Stimulated activated CD8-positive, alpha-beta memory T cell treated with anti-CD3 and anti-CD28 coated beads, Interleukin-7, amount 100 ng/mL, for 48 hours (primary cell): Measurements from ENCODE around the gene NCAPG.

Experiments used
- DNase-seq, 2 donors: peaks; one replicate each; pipeline ENCODE4 v3.0.0-alpha.2; 2020; ENCODE audit warnings: low read depth in 1 of 2; ENCODE audit errors: extremely low read depth in 1 of 2

The NCAPG gene, protein sequence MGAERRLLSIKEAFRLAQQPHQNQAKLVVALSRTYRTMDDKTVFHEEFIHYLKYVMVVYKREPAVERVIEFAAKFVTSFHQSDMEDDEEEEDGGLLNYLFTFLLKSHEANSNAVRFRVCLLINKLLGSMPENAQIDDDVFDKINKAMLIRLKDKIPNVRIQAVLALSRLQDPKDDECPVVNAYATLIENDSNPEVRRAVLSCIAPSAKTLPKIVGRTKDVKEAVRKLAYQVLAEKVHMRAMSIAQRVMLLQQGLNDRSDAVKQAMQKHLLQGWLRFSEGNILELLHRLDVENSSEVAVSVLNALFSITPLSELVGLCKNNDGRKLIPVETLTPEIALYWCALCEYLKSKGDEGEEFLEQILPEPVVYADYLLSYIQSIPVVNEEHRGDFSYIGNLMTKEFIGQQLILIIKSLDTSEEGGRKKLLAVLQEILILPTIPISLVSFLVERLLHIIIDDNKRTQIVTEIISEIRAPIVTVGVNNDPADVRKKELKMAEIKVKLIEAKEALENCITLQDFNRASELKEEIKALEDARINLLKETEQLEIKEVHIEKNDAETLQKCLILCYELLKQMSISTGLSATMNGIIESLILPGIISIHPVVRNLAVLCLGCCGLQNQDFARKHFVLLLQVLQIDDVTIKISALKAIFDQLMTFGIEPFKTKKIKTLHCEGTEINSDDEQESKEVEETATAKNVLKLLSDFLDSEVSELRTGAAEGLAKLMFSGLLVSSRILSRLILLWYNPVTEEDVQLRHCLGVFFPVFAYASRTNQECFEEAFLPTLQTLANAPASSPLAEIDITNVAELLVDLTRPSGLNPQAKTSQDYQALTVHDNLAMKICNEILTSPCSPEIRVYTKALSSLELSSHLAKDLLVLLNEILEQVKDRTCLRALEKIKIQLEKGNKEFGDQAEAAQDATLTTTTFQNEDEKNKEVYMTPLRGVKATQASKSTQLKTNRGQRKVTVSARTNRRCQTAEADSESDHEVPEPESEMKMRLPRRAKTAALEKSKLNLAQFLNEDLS

DNA sequence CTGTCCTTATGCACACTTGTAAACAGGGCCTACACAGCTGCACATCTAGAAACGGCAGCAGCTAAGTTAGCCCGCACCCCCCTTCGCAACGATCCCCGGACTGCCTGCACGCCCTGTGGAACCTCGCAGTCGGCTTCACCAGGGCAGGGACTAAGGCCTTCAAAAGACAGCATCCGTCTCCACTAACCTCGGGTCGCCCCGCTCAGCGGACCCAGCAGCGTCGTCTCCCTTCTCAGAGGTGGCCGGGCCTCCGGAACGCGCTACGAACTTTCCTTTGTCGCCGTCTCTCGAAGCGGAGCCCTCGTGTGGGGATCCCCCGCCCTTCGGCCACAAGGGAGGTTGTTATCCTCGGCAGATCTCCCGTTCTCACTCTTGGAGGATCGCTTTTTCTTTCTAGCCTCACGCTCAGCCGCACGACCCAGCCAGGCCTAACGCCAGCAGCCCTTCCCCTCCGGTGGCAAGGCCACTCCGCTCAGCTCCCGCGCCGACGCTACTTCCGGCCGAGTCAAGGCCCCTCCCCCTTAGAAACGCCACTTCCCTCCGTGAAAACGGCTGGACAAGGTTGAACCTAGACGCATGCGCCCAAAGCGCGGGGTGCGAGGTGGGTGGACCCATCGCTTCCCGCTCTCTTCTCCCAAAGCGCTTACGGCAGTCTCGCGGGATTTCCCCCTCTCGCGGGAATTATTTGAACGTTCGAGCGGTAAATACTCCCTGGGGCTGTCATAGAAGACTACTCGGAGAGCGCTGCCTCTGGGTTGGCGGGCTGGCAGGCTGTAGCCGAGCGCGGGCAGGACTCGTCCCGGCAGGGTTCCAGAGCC lies at the start of gene NCAPG, which contains the start of gene DCAF16:
Gene NCAPG, plus strand, starts transcription at position 720 of the 818 bp plus-strand sequence. CDS start 99 bp downstream, outside the sequence.
Gene DCAF16, minus strand, starts transcription at position 498 of the 818 bp plus-strand sequence. CDS start 6,616 bp downstream, outside the sequence.
- peak; percentile 98 to 99 for DNase-seq

DNA sequence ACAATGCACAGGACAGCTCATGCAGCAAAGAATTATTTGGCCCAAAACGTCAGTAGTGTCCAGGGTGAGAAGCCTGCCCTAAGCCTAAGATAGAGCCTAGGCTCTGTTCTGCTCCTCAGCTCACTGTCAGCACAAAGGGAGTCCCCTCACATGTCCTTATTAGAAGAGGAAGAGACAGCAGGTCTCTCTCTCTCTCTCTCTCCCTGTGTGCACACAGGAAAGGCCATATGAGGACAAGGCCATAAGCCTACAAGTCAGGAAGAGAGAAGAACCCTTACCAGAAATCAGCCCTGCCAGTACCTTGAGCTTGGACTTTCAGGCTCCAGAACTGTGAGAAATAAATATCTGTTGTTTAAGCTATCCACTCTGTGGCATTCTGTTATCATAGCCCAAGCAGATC lies 49.7 kb upstream of the NCAPG start:
- DNase-seq, result no peak

DNA sequence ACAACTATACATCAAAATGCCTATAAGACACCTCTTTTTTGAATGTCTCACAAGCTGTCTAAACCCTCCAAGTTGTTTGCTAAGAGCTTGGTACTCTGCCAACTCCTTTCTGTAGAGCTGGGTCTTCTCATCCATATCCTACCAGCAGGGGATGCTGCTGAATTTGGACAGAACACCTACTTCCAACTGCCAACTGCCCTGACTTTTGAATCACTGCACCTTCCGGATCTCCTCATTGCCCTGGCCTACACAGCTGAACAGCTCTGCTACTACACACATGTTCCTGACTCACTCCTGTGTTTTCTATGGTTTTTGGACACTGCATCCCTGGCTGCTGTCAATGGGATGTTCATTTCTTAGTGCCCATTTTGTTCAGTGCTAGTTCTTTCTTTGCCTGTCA lies 48.1 kb upstream of the NCAPG start:
- no peak for DNase-seq

DNA sequence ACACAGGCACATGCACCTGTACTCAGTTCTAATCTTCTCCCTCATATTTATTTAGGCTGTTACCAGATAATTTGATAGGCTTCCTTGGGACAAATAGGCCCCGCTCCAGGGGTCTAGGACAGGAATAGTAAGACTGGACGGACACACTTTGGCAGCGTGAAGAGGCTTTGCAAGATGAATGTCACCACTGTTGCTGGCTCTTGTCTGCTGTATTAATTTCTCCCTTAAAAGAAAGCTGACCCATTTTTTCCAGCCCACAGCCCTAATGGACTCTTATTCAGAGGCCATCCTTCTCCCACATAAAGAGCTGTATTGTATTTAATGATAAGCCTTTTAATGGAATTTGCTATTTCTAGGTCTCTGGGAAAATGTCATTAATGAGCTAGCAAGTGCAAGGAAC lies 47.4 kb upstream of the NCAPG start:
- DNase-seq, result no peak

DNA sequence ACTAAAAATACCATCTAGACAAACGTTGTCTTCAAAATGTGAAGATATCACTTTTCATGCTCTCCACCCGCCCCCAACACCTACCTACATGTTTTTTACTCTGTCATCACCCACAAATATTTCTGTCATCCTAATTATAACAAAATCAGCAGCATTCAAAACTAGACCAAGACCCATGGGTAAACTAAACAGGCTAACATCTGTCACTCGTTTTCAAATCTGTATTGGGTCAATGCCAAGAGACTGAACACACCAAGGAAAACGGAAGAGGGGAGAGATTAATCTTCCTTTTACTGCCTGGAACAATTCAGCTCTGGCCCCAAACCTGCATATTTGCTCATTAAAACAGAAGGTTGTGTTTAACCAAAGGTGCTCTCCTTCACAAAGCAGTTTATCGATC lies 46.8 kb upstream of the NCAPG start:
- no peak for DNase-seq

DNA sequence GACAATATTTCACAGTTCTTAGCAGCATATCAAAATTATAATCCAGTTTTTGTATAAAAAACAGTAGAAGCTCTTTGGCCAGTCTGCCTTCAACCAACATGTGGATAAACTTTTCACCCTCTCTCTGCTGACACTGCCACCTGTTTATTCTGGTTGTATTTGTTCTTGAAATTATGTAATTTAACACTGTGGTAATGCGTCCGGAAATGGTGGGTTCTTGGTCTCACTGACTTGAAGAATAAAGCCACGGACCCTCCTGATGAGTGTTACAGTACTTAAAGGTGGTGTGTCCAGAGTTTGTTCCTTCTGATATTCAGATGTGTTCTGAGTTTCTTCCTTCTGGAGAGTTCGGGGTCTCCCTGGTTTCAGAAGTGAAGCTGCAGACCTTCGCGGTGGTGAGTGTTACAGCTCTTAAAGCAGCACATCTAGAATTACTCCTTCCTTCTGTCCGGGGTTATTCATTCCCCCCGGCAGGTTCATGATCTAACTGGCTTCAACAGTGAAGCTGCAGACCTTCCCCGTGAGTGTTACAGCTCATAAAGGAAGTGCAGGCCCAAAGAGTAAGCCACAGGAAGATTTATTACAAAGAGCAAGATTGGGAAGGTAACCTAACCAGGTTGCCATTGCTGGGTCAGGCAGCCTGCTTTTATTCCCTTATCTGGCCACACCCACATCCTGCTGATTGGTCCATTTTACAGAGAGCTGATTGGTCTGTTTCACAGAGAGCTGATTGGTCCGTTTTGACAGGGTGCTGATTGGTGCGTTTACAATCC lies 45.1 kb upstream of the NCAPG start:
- no peak for DNase-seq

DNA sequence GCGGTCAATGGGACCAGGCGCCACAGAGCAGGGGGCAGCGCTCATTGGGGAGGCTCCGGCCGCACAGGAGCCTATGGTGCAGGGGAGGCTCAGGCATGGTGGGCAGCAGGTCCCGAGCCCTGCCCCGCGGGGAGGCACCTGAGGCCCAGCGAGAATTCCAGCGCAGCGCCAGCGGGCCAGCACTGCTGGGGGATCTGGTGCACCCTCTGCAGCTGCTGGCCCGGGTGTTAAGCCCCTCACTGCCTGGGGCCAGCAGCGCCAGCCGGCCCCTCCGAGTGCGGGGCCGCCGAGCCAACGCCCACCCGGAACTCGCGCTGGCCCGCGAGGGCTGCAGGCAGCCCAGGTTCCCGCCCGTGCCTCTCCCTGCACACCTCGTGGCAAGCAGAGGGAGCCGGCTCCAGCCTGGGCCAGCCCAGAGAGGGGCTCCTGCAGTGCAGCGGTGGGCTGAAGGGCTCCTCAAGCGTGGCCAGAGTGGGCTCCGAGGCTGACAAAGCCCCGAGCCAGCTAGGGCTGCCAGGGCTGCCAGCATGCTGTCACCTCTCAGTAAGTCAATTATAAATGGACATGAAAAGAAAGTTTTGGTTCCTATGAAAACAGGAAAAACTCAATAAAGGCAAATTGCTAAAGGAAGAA lies 43.8 kb upstream of the NCAPG start:
- DNase-seq, result no peak

DNA sequence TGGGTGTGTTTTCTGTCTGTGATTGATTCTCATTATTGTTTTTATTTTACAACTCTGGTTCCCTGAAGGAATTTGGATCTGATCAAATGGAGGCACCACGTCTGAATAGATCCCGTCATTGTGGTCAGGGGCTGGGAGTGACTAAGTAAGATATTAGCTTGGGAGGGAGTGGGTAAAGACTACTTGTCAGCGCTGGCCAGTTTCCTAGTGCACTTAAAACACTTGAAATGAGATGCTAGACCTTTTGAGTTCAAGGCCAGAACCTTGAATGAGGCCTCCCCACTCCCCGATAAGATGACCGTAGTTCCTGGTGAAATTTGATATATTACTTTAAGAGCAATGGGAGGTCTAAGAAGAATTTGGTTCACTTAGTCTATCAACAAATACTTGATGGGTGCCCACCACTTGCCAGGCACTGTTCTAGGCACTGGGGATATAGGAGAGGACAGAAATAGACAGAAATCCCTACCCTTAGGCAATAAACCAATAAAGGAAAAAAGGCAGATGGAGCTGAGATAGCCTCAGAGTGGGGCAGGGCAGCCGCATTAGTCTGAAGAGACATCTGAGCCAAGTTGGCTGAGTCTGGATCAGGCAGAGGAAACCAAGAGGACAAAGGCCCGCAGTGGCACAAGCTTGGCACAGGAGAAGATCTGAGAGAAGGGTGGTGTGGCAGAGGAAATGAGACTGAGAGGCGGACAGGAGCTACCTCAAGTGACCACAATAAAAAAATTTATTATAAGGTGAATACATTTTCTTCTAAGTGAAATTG lies 41.2 kb upstream of the NCAPG start:
- no peak for DNase-seq

DNA sequence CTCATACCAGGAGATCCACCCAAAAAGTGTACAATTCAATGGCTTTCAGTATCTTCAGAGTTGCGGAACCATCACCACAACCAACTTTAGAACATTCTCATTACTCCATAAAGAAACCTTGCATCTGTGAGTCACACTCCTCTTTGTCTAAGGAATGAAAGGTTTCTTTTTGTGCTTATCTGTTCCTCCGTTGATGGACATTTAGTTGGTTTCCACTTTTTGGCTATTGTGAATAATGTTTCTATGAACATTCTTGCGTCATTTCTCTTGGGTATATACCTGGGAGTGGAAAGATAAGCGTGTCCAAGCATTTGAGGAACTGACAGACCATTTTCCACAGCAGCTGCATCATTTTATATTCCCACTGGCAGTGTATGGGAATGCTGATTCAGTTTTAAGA lies 39.9 kb upstream of the NCAPG start:
- no peak for DNase-seq

DNA sequence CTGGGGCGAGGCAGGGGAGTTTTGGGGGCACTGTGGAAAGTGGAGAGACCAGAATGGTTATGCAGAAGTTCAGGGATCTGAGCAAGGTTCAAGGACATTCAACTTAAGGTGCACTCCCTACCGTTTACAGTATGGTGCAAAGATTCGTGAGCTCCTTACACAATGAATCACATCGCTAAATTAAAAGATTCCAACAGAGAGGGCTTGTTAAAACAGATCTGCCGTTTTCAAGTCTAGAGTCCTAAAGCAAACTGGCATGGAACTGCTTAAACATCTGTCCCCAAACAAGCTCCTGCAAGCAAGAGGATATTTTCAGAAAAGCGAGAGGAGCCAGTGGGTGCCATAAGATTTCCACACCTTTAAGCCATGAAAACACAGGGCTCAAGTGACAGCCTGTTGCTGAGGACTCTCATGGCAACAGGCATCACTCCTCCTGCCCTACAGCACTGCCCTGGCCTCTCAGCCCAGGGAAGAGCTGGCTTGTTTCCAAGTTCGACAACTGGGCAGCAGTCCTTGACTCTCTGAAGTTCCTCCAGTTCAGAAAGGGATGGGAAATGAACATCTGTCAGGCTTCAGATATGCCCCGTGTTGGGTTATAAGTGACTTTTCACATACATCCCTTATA lies 39.4 kb upstream of the NCAPG start:
- DNase-seq, result no peak

DNA sequence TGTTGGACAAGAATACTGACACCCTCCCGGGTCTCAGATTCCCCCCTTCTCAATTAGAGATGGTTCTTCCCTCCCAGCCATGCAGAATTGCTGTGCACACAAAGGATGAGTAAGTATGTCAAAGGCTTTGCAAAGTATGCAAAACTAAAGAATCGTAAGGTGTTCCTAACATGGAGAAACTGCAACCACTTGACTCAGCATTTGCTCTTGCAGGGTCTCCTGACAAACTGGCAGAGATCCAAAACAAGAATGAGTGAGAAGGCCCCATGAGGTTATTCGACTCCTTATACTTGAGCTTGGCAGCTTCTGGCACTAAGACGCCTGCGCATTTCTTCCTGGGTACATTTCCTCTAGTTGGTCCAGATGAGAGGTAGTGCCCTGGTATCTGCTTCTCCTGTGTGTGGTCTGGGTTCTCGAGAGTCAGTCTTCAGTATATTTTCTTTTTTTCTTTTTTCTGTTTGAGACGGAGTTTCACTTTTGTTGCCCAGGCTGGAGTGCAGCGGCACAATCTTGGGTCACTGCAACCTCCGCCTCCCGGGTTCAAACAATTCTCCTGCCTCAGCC lies 37.6 kb upstream of the NCAPG start:
- DNase-seq, result no peak

DNA sequence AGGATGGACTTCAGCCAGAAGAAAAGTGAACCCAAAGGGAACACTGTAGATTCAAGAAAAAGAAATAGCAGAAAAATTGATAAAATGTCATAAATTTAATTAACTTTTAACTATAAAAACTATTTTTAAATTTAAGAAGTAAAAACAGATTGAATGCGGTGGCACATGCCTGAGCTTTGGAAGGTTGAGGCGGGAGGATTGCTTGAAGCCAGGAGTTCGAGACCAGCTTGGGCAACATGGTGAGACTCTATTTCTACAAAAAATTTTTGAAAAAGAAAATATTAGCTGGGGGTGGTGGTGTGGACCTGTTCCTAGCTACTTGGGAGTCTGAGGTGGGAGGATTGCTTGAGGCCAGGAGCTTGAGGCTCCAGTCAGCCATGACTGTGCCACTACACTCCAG lies 32.3 kb upstream of the NCAPG start:
- DNase-seq, result no peak

DNA sequence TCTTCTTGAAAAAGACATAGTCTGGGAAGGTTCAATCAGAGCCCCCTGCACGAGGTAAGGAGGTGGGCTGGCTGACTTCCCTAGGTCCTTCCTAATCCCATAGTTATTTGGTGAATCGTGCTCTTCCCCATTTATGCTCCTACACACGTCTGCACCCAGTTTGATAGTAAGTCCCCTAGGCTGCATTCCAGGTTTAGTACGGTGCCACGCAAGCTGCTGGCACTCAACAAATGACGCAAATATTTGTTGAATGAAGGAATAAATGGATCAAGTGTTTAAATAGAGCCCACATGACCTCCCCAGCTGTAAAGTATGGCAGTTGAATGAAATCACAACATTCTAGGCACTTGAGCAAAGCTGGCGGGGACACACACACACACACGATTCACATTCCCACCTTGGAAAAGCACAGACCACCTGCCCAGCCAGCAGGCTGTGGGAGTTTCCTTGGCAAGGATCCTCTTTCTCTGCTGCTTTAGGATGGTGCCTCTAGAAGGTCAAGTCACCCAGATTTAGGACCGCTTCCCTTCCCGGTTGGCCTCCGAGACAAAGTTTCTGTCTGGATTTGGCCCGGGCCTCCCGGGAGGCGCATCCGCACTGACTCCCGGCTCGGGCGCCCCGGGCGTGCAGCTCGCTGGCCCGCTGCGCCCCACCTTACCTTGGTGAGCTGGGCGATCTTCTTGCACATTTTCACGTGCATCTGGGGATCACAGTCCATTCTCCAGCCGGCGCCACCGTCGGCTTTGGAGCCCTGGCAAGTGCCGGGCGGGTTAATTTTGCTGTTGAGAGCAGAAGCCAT lies 30.1 kb upstream of the NCAPG start:
- no peak for DNase-seq

DNA sequence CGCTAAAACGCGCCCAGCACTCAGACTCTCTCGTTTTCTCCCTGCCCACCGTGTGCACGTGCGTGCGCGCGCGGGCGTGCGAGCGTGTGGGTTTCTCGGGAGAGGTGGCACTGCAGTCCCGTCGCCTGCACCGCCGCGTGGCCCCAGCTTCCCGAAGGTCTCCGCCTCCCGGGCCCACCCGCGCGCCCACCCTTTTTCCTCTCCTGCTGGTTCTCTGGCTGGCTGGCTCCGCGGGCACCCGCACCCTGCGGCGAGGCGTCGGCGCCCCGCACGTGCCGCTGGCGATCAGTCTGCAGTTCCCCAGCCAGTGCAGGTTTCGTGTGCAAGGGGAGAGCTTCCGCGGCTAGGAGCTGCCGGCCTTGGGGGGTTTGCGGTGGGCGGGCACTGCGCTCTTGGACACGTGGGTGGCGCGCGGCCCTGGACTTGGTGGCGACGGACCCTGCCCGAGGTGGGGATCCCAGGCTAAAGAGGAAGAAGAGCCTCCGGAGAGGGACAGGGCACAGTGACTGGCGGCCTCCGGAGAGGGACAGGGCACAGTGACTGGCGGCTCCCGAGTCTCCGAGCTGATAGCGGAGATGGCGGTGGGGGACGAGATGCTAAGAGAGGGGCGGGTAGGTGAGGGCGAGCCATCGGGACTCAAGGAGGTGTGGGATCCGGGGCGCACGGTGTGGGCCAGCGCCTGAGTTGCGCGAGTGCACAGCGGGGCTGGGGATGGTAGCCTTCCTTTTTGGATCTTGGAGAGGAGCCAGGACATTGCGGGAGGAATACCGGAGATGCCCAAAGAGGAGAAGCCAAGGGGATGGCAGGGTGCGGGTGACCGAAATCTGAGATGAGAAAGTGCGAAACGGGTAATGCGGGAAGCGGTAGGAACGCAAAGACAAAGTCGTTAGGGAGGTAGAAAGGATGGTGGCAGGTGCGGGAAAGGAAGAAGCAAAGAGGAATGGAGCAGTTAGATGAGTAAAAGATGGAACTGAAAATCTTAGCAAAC lies 29.2 kb upstream of the NCAPG start, which contains the start of gene FAM184B:
Gene FAM184B, minus strand, starts transcription at position 322 of the 988 bp plus-strand sequence. CDS start 322 bp downstream, outside the sequence.
- DNase-seq, result no peak

DNA sequence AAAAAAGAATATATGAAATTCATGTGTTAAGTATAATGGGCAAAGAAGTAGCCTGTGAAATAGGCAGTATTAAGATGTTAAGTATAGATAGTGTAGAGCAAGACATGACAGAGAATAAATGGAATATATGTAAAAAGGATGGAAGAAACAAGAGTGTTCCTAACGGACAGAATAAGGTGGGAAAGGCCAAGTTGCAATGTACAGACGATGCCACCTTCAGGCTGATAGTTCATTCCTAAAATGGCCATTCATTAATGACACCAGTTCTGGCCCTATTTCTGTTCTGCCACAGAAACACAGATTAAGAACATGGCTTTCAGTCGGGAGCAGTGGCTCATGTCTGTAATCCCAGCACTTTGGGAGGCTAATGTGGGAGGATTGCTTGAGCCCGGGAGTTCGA lies 24.9 kb upstream of the NCAPG start:
- no peak for DNase-seq

DNA sequence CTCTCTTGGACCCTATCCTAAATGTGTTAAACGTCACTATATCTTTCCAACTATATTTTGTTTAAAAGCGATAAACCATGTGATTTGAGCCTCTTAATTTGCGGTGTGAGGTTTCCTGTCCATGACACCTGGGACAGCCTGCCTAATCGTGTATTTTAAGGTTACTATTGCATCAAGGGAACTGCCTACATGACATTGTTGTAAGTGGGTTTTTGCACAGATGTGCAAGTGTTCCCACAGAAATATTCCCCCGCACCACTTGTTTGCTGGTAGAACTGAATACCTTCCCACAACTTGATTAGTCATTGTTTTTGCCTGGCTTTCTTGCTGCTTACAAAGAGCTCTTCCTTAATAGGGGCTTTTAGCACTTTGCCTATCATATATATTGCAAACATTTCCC lies 24.2 kb upstream of the NCAPG start:
- no peak for DNase-seq
